Sciatic nerve (tissue), 2 donors: ENCODE data around the gene ZSCAN23. TPM values are rescaled to one million over a fixed set of nuclear protein-coding genes. Genes with fewer than 3 reads are reported as not detected.
"Not testable (repeated sequence)": the region's sequence is repeated elsewhere in the genome, so short reads cannot be mapped to it uniquely, and the experiment has no call there.

Experiments used
- ATAC-seq: fragments of 200-7000 bp; cut with Tn5 transposase; one replicate; pipeline ENCODE4 v1.9.1; 2020; ENCODE audit warnings: mild to moderate bottlenecking, moderate library complexity
- DNase-seq: peaks from one replicate; pipeline ENCODE4 v3.0.0-alpha.2; 2020; ENCODE audit warnings: low spot score
- intact Hi-C: fragments of 100-400 bp; cut with DNase I; formaldehyde crosslinking; loops from one replicate; pipeline ENCODE4 v1.14.2; 2022
- total RNA-seq: library from RNA; stranded (reverse); fragmentation: NEBNext Ultra II Directional; extraction: Animal tissue kit (Norgen Biotek cat#: 25700); gene quantifications from one replicate; pipeline ENCODE4 v1.2.1, GENCODE V29; 2021
- donor health status: DM: no; HTN: no; CAD: no.
- donor health status: DM: no; HTN: no; CAD: no.

ZSCAN23 gene
- total RNA-seq, 1 donor from 2014 or later, result 6.5 TPM

- intact Hi-C loops, result no loop called here
- DNase-seq (no peak), ATAC-seq (no peak)
Measured at GRCh38 chr6:28446818-28447511, 3.7 kb upstream of the ZSCAN23 start.

DNA sequence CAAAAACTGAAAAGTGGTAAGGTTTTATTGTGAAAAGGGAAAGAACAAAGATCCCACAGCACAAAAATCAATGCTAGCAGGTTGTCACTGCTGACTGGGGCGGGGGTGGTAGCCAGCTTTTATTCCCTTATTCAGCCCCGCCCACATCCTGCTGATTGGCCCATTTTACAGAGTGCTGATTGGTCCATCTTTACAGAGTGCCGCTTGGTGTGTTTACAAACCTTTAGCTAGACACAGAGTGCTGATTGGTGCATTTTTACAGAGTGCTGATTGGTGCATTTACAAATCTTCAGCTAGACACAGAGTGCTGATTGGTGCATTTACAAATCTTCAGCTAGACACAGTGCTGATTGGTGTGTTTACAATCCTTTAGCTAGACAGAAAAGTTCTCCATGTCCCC lies 1.5 kb upstream of the ZSCAN23 start:
- ATAC-seq, DNase-seq, intact Hi-C loops: not testable (repeated sequence)

- intact Hi-C loops, result no loop called here
- DNase-seq (no peak), ATAC-seq (peak; percentile 17)
Measured at GRCh38 chr6:28442586-28442985, 705 bp downstream of the ZSCAN23 start.

- DNase-seq, result no peak
- ATAC-seq, result no peak
- intact Hi-C loops, result no loop called here
Measured at GRCh38 chr6:28436404-28436803, 6.9 kb downstream of the ZSCAN23 start.

- no peak for ATAC-seq
- no peak for DNase-seq
- intact Hi-C loops, result no loop called here
Measured at GRCh38 chr6:28433119-28433518, 10.2 kb downstream of the ZSCAN23 start.

GRCh38 chr6:28429781-28430180 lies 13.5 kb downstream of the ZSCAN23 start:
- DNase-seq (no peak), ATAC-seq (no peak)
- intact Hi-C loops, result no loop called here

DNA sequence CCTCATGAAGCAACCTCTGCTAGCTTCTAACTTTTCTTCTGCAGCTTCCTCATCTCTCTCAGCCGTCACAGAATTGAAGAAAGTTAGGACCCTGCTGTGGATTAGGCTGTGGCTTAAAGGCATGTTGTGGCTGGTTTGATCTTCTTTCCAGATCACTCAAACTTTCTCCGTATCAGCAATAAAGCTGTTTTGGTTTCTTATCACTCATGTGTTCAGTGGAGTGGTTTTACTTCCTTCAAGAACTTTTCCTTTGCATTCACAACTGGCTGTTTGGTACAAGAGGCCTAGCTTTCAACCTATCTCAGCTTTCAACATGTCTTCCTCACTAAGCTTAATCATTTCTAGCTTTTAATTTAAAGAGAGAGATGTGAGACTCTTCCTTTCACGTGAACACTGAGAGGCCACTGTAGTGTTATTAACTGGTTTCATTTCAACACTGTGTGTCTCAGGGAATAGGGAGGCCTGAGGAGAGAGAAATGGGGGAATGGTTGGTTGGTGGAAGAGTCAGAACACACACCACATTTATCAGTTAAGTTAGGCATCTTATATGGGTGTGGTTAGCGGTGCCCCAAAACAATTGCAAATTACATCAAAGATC lies 17.2 kb downstream of the ZSCAN23 start:
- intact Hi-C loops, result no loop called here
- no peak for DNase-seq
- ATAC-seq, result no peak

DNA sequence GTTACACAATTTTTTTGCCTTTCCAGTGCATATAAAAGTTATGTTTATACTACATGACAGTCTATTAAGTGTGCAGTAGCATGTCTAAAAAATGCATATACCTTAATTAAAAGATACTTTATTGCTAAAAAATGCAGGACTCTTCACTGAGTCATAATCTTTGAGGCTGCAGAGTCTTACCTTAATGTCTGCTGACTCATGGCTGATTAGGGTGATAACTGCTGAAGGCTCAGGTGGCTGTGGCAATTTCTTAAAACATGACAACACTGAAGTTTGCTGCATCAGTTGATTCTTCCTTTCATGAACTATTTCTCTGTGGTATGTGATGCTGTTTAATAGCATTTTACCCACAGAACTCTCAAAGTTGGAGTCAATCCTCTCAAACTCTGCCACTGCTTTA lies 19.1 kb downstream of the ZSCAN23 start:
- intact Hi-C loops, result loop anchor here (5.0 kb wide), 1 partner anchor 1107 kb away; no protein-coding TSS in a partner anchor
- ATAC-seq (no peak), DNase-seq (no peak)

DNA sequence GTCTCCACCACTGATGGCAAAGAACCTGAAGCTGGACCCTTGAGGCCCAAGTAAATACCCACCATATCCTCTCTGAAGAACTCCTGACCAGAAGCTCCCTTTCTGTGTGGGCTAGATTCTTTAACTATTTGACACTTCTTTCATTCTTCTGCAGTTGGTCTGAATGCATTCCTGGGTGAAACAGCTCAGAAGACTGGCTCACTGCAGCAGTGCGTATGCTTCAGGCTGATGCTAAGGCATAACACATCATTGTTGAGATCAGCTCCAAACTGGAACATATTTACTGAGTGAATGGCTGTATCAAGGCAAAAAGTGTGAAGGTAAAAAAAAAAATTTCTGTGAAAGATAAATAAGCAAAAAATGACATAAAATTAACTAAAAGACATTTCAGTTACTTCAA lies 19.7 kb downstream of the ZSCAN23 start:
- ATAC-seq (no peak), DNase-seq (no peak)
- intact Hi-C loops, result loop anchor here (5.0 kb wide), 1 partner anchor 1106 kb away; no protein-coding TSS in a partner anchor

- intact Hi-C loops, result no loop called here
- no peak for DNase-seq
- ATAC-seq, result no peak
Measured at GRCh38 chr6:28413681-28414080, 29.6 kb downstream of the ZSCAN23 start.

- no peak for DNase-seq
- intact Hi-C loops, result no loop called here
Measured at GRCh38 chr6:28410767-28411166, 32.5 kb downstream of the ZSCAN23 start.

GRCh38 chr6:28408076-28408802 lies 35.1 kb downstream of the ZSCAN23 start:
- intact Hi-C loops, result no loop called here
- DNase-seq, result no peak
- ATAC-seq, result no peak

More at GRCh38 chr6:28410767-28411166, 32.5 kb downstream of the ZSCAN23 start:
- no peak for ATAC-seq

DNA sequence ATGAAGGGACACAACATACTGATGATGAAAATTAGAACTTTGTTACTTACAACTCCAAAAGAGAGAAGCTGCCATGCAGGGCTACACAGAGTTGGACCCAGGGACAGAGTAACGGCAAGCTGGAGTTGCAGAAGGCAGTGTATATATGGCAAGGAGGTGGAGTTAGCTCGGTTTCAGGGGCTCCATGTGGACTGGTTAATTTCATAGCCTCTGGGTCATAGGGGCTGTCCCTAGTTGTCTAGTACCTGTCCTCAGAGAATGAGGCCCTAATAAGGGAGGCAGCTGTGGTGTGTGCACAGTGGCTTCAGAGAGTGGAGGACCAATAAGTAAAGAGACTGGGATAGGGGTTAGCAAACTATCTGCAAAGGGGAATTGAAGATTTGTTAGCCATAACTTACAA lies 35.9 kb downstream of the ZSCAN23 start:
- DNase-seq (no peak), ATAC-seq (no peak)
- intact Hi-C loops, result no loop called here

GRCh38 chr6:28403923-28404322 lies 39.4 kb downstream of the ZSCAN23 start:
- intact Hi-C loops, result not testable (repeated sequence)

DNA sequence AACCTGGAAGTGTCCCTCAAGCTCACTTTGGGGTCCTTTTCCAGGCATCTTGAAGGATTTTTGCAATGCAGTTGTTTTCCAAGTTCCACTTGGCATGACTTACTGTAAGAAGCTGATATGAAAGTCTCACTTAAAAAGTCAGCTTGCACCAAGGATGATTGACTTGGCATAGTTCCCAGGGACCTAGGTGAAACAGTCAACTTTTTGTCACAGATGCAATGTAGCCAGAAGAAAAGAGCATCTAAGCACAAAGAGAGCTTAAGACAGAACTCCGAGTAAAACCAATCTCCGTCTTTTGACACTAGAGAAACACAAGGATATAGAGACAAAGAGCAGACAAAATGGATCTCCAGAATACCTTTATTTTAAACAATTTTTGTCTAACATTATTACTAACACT lies 41.1 kb downstream of the ZSCAN23 start:
- ATAC-seq, result no peak
- intact Hi-C loops, result no loop called here

More at GRCh38 chr6:28403923-28404322, 39.4 kb downstream of the ZSCAN23 start:
- not testable (repeated sequence) for ATAC-seq, DNase-seq

GRCh38 chr6:28401172-28401571 lies 42.1 kb downstream of the ZSCAN23 start:
- ATAC-seq (no peak), DNase-seq (no peak)
- intact Hi-C loops, result no loop called here

More for the DNA sequence above, 41.1 kb downstream of the ZSCAN23 start:
- no peak for DNase-seq

DNA sequence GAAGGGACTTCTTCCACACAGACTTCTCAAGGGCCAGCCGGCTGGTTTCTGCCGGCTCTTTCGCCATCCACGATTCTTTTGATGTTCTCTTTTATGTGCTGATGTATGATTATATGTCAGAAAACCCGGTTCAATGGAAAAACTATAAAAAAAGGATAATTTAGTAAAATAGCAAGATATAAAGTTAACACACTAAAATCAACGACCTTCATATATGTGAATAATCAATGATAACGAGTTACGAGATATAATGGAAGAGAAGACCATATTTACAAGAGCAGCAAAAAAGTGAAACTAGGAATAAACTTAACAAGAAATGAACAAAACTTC lies 43.2 kb downstream of the ZSCAN23 start:
- ATAC-seq (no peak), DNase-seq (no peak)
- intact Hi-C loops, result no loop called here

- peak; percentile 98 for ATAC-seq
- peak; percentile 87 for DNase-seq
- intact Hi-C loops, result no loop called here
Measured at GRCh38 chr6:28399350-28400121, 43.8 kb downstream of the ZSCAN23 start, which contains the start of gene ZSCAN12. Gene ZSCAN12 (minus strand): TSS chr6:28399747. CDS start chr6:28398405, 1,342 bp downstream.

DNA sequence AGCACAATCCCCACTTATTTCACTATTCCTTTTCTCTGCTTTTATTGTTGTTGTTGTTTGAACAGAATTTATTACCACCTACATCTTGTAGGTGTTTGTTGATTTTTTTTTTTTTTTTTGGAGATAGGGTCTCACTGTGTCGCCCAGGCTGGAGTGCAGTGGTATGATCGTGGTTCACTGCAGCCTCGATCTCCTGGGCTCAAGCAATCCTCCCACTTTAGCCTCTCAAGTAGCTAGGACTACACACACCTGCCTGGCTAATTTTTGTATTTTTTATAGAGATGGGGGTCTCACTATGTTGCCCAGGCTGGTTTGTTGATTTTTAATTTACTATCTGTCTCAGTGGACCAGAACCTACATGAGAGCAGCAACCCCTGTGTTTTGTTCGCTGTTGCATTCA lies 47.4 kb downstream of the ZSCAN23 start:
- ATAC-seq, result no peak
- DNase-seq, result no peak
- intact Hi-C loops, result no loop called here
